Aorta (tissue), 5 donors: ENCODE data around the gene ZNF177. TPM values are rescaled to one million over a fixed set of nuclear protein-coding genes. Genes with fewer than 3 reads are reported as not detected.
"Not testable (repeated sequence)": the region's sequence is repeated elsewhere in the genome, so short reads cannot be mapped to it uniquely, and the experiment has no call there.

ENCODE experiments used
- ATAC-seq: fragments of 200-7000 bp; cut with Tn5 transposase; one replicate; pipeline ENCODE4 v1.9.1; 2022; ENCODE audit warnings: moderate library complexity; ENCODE audit not compliant: low FRiP score
- DNase-seq, 2 donors: peaks; one replicate each; pipeline ENCODE4 v3.0.0-alpha.2; 2020
- H3K27ac ChIP-seq, 2 donors: one replicate each; pipeline ENCODE4 v1.5.1; 2013; ENCODE audit warnings: low read length in 2 of 2, mild to moderate bottlenecking in 2 of 2, moderate library complexity in 2 of 2, control low read depth in 1 of 2, inconsistent platforms in 1 of 2, low read depth in 1 of 2
- H3K27me3 ChIP-seq, 2 donors: one replicate each; pipeline ENCODE4 v1.6.1; 2013; ENCODE audit warnings: control low read depth in 1 of 2, low read length in 1 of 2, mild to moderate bottlenecking in 1 of 2, moderate library complexity in 1 of 2; ENCODE audit not compliant: insufficient read depth in 2 of 2, control insufficient read depth in 1 of 2
- H3K36me3 ChIP-seq, 2 donors: one replicate each; pipeline ENCODE4 v1.6.1; 2013; ENCODE audit warnings: control low read depth in 1 of 2, low read length in 1 of 2, mild to moderate bottlenecking in 1 of 2; ENCODE audit not compliant: insufficient read depth in 2 of 2, control insufficient read depth in 1 of 2
- H3K4me1 ChIP-seq, 2 donors: one replicate each; pipeline ENCODE4 v1.6.1; 2013; ENCODE audit warnings: low read length in 2 of 2, control low read depth in 1 of 2, mild to moderate bottlenecking in 1 of 2, moderate library complexity in 1 of 2; ENCODE audit not compliant: insufficient read depth in 2 of 2, control insufficient read depth in 1 of 2
- H3K4me3 ChIP-seq, 2 donors: one replicate each; pipeline ENCODE4 v1.5.1; 2013; ENCODE audit warnings: low read length in 2 of 2, control low read depth in 1 of 2, mild to moderate bottlenecking in 1 of 2
- H3K9me3 ChIP-seq: one replicate; pipeline ENCODE4 v1.6.1; 2013; ENCODE audit warnings: mild to moderate bottlenecking, low read length; ENCODE audit not compliant: control insufficient read depth
- WGBS, 2 donors: extraction: QIAGEN DNeasy Blood & Tissue Kit; methylation state at CpG; one replicate each; pipeline ENCODE4 v1.1.7; 2013; 5-methylcytosine and 5-hydroxymethylcytosine counted together
- intact Hi-C, 2 donors: fragments of 100-400 bp; cut with DNase I; formaldehyde crosslinking; loops; one replicate each; pipeline versions ENCODE4 v1.14.2 to v1.15.0; 2022
- long read RNA-seq, 2 donors: library from polyadenylated mRNA; unstranded; transcript quantifications; one replicate each; pipeline ENCODE4 v2.0.0, GENCODE V29; 2020 to 2021
- polyA plus RNA-seq, 2 donors: library from polyadenylated mRNA; stranded (reverse); fragments of 200-250 nt; gene quantifications; one replicate each; pipeline ENCODE4 v1.2.3, GENCODE V29; 2013
- total RNA-seq, 2 donors: library from RNA; stranded (reverse); fragmentation: NEBNext Ultra II Directional; extraction: Animal tissue kit (Norgen Biotek cat#: 25700); gene quantifications; one replicate each; pipeline ENCODE4 v1.2.1, GENCODE V29; 2021
- donor health status: healthy with polysubstance abuse.
- donor health status: Bipolar disorder and iron deficiency.
- donor health status: DM: no; HTN: no; CAD: no.
- donor health status: DM: no; HTN: no; CAD: no.
- donor health status: DM: yes; HTN: yes; CAD: no.

Gene ZNF177
- 1 to 10 TPM; 2.0 to 3.6 TPM for total RNA-seq
- polyA plus RNA-seq: 1 to 10 TPM in 1 of 2 donors, not detected in 1; 5.1 TPM
- long read RNA-seq, donor 1, partial matches to known transcripts: 0 of 4 reads
- long read RNA-seq, donor 1, other reads (novel, unspliced or antisense): 4 of 4 reads
- long read RNA-seq, donor 2, partial matches to known transcripts: 0 of 2 reads
- long read RNA-seq, donor 2, other reads (novel, unspliced or antisense): 2 of 2 reads

GRCh38 chr19:9362905-9363304, at the start of gene ZNF177:
TSS of gene ZNF177 (plus strand) at chr19:9363013. CDS start at chr19:9378312, 15,299 bp downstream.
- Histone ChIP-seq H3K36me3 (peaks cover 3 to 4% of the 10 kb centered on the region in 2 donors), H3K27ac (no peak within 1 kb of the TSS), H3K9me3 (peaks cover 19% of the 10 kb centered on the region), H3K4me1 (no peaks in the 10 kb centered on the region), H3K27me3 (no peaks in the 10 kb centered on the region), H3K4me3 (no peak within 1 kb of the TSS)
- WGBS, 2 donors: 2% methylated on average over 28 of the region's 28 CpGs
- DNase-seq: no peak
- no peak for ATAC-seq
- intact Hi-C loops: no loop called here

- Histone ChIP-seq H3K4me1 (no peaks in the 10 kb centered on the region), H3K4me3 (no peak overlapping the region), H3K36me3 (no peaks in the 10 kb centered on the region), H3K9me3 (no peaks in the 10 kb centered on the region), H3K27me3 (no peaks in the 10 kb centered on the region), H3K27ac (no peak overlapping the region)
- 74 to 77% methylated on average over 4 of the region's 4 CpGs for WGBS, 2 donors
- intact Hi-C loops: loop anchor here (5.0 to 10.0 kb wide), 3 partner anchors 271 to 484 kb away; partner anchors contain the start of gene ZNF121 (in 1 of the 2)
- ATAC-seq (no peak), DNase-seq (no peak)
Observed at GRCh38 chr19:9313756-9314155, 49.1 kb upstream of the ZNF177 start.

- ATAC-seq: no peak
- Histone ChIP-seq H3K27me3 (no peaks in the 10 kb centered on the region), H3K27ac (no peak overlapping the region), H3K4me1 (no peaks in the 10 kb centered on the region), H3K4me3 (no peak overlapping the region), H3K36me3 (no peaks in the 10 kb centered on the region), H3K9me3 (no peaks in the 10 kb centered on the region)
- WGBS, 2 donors: 96% methylated on average over 16 to 23 of the region's 23 CpGs
- intact Hi-C loops: loop anchor here in 1 of 2 donors (10.0 kb wide), 1 partner anchor 213 kb away; the partner anchor contains the start of gene ZNF426
- DNase-seq: no peak
Observed at GRCh38 chr19:9321338-9321737, 41.5 kb upstream of the ZNF177 start.

- intact Hi-C loops: loop anchor here in 1 of 2 donors (10.0 kb wide), 1 partner anchor 213 kb away; the partner anchor contains the start of gene ZNF426
- H3K9me3 ChIP-seq, H3K4me1 ChIP-seq, H3K27me3 ChIP-seq, H3K27ac ChIP-seq, ATAC-seq, H3K36me3 ChIP-seq, DNase-seq, H3K4me3 ChIP-seq: not testable (repeated sequence)
- 97 to 100% methylated on average over 6 to 11 of the region's 14 CpGs for WGBS, 2 donors
Observed at GRCh38 chr19:9321756-9322155, 41.1 kb upstream of the ZNF177 start.

- H3K27ac ChIP-seq, ATAC-seq, H3K4me3 ChIP-seq, H3K4me1 ChIP-seq, H3K27me3 ChIP-seq, H3K9me3 ChIP-seq, H3K36me3 ChIP-seq, DNase-seq: not testable (repeated sequence)
- WGBS, 2 donors: 96 to 97% methylated on average over 10 of the region's 10 CpGs
- intact Hi-C loops: loop anchor here in 1 of 2 donors (10.0 kb wide), 1 partner anchor 213 kb away; the partner anchor contains the start of gene ZNF426
Observed at GRCh38 chr19:9322201-9322600, 40.6 kb upstream of the ZNF177 start.

- Histone ChIP-seq H3K36me3 (peaks cover 0 to 2% of the 10 kb centered on the region in 2 donors), H3K27me3 (no peaks in the 10 kb centered on the region), H3K27ac (peak overlapping the region; percentile 72 to 78), H3K9me3 (peaks cover 1% of the 10 kb centered on the region), H3K4me1 (no peaks in the 10 kb centered on the region), H3K4me3 (peak overlapping the region; percentile 52 to 69)
- DNase-seq (peak; percentile 75 to 79), ATAC-seq (peak; percentile 89)
- intact Hi-C loops: loop anchor here in 1 of 2 donors (1.0 to 10.0 kb wide), 2 partner anchors 13 to 211 kb away; partner anchors contain the start of gene ZNF426
- WGBS, 2 donors: 1% methylated on average over 9 of the region's 9 CpGs
Observed at GRCh38 chr19:9323557-9323918, 39.3 kb upstream of the ZNF177 start.

GRCh38 chr19:9323919-9324583, 38.8 kb upstream of the ZNF177 start, which contains the start of gene ZNF559:
TSS of gene ZNF559 (plus strand) at chr19:9324179. CDS start at chr19:9338550, 14,371 bp downstream.
- DNase-seq (peak; percentile 96 to 98), ATAC-seq (peak; percentile 100)
- WGBS, 2 donors: 0% methylated on average over 48 of the region's 48 CpGs
- intact Hi-C loops: loop anchor here in 1 of 2 donors (1.0 to 10.0 kb wide), 2 partner anchors 14 to 211 kb away; partner anchors contain the start of gene ZNF426
- H3K4me3 ChIP-seq: peak within 1 kb of the TSS; percentile 54 to 69
- H3K4me1 ChIP-seq: no peaks in the 10 kb centered on the region
- H3K27me3 ChIP-seq: no peaks in the 10 kb centered on the region
- H3K36me3 ChIP-seq: peaks cover 0 to 3% of the 10 kb centered on the region in 2 donors
- H3K27ac ChIP-seq: peak within 1 kb of the TSS; percentile 72 to 78
- peaks cover 1% of the 10 kb centered on the region for H3K9me3 ChIP-seq

- H3K4me1 ChIP-seq: no peaks in the 10 kb centered on the region
- H3K27me3 ChIP-seq: no peaks in the 10 kb centered on the region
- H3K4me3 ChIP-seq: peak overlapping the region; percentile 16 to 54
- no peak overlapping the region for H3K27ac ChIP-seq
- no peak for DNase-seq
- H3K9me3 ChIP-seq: peaks cover 1% of the 10 kb centered on the region
- ATAC-seq: no peak
- intact Hi-C loops: loop anchor here in 1 of 2 donors (10.0 kb wide), 1 partner anchor 210 kb away; the partner anchor contains the start of gene ZNF426
- peaks cover 0 to 3% of the 10 kb centered on the region in 2 donors for H3K36me3 ChIP-seq
- 48 to 55% methylated on average over 9 of the region's 9 CpGs for WGBS, 2 donors
Observed at GRCh38 chr19:9324584-9324962, 38.2 kb upstream of the ZNF177 start.
